Stimulated activated CD4-positive, alpha-beta T cell treated with anti-CD3 and anti-CD28 coated beads, Interleukin-4, amount 100 ng/mL, for 1 hour (primary cell): Measurements from ENCODE around the gene RPL13.
A peak's percentile ranks its signal among the peaks of the same experiment; 100 is the strongest.
"Not testable (repeated sequence)": the region's sequence is repeated elsewhere in the genome, so short reads cannot be mapped to it uniquely, and the experiment has no call there.

ENCODE experiments used
- DNase-seq: peaks from one replicate; pipeline ENCODE4 v3.0.0-alpha.2; 2020

Gene RPL13

GRCh38 chr16:89563639-89564392 is 3.3 kb downstream of the RPL13 start:
- no peak for DNase-seq

- DNase-seq = peak; percentile 40
Measured at GRCh38 chr16:89564476-89565255, 4.2 kb downstream of the RPL13 start.

- DNase-seq = peak; percentile 49
Measured at GRCh38 chr16:89565256-89565505, 4.7 kb downstream of the RPL13 start.

- peak; percentile 61 for DNase-seq
Measured at GRCh38 chr16:89565506-89566372, 5.3 kb downstream of the RPL13 start.

GRCh38 chr16:89567656-89568594 is 7.4 kb downstream of the RPL13 start:
- no peak for DNase-seq

- no peak for DNase-seq
Measured at GRCh38 chr16:89569506-89570341, 9.2 kb downstream of the RPL13 start.

- no peak for DNase-seq
Measured at GRCh38 chr16:89570342-89570923, 10.0 kb downstream of the RPL13 start.

GRCh38 chr16:89570983-89571598 is 10.6 kb downstream of the RPL13 start:
- not testable (repeated sequence) for DNase-seq

- no peak for DNase-seq
Measured at GRCh38 chr16:89571636-89572035, 11.2 kb downstream of the RPL13 start.

GRCh38 chr16:89572073-89572484 is 11.6 kb downstream of the RPL13 start:
- no peak for DNase-seq

- no peak for DNase-seq
Measured at GRCh38 chr16:89572485-89573205, 12.2 kb downstream of the RPL13 start.

- no peak for DNase-seq
Measured at GRCh38 chr16:89573826-89574680, 13.6 kb downstream of the RPL13 start.

- DNase-seq = peak; percentile 63
Measured at GRCh38 chr16:89574681-89575246, 14.3 kb downstream of the RPL13 start.

- DNase-seq = peak; percentile 35
Measured at GRCh38 chr16:89575247-89576152, 15.0 kb downstream of the RPL13 start, which contains the start of gene CPNE7. CPNE7 (plus strand) TSS chr16:89575758; CDS start chr16:89575898, 140 bp downstream.

GRCh38 chr16:89576153-89577054 is 15.9 kb downstream of the RPL13 start:
- DNase-seq = no peak
